ENCODE measurements around the gene EGFL7.

GRCh38 chr9:136617746-136618579 is 44.8 kb upstream of the EGFL7 start:
- no peak for TF ChIP-seq SP1 (IDR thresholded peaks at IDR 0.05)
- TF ChIP-seq TARDBP (IDR thresholded peaks at IDR 0.05): no peak
- no peak for TF ChIP-seq NFRKB (IDR thresholded peaks at IDR 0.05)
- TF ChIP-seq SUZ12 (IDR thresholded peaks at IDR 0.05): no peak
- TF ChIP-seq LEF1 (IDR thresholded peaks at IDR 0.05; ENCODE audit: borderline replicate concordance): no peak
- TF ChIP-seq FOXM1 (IDR thresholded peaks at IDR 0.05; ENCODE audit: borderline replicate concordance): no peak
- no peak for TF ChIP-seq ELF4 (IDR thresholded peaks at IDR 0.05)
- no peak for TF ChIP-seq PKNOX1 (IDR thresholded peaks at IDR 0.05)
- TF ChIP-seq BHLHE40 (IDR thresholded peaks at IDR 0.05; ENCODE audit: borderline replicate concordance): no peak
- TF ChIP-seq FOXA1 (IDR thresholded peaks at IDR 0.05): no peak
- no peak for TF ChIP-seq FOXK2 (IDR thresholded peaks at IDR 0.05)

All from HEK293T (cell line).